Caco-2 (cell line): ENCODE results near the gene CEP55. TPM values are rescaled to one million over a fixed set of nuclear protein-coding genes. Genes with fewer than 3 reads are reported as not detected.

Source experiments
- BruUV-seq: library from RNA; stranded (reverse); fragments of 400-500 nt; replicated peaks from 2 replicates; lab custom pipeline; 2021; lab: Mats Ljungman, UMichigan
- CTCF ChIA-PET: fragments of 300-600 bp; sonication (Branson Sonifier 250); formaldehyde crosslinking; loops from one replicate; lab custom pipeline; 2022; ENCODE audit warnings: antibody characterized with exemption; lab: Charles Lee
- POLR2A ChIA-PET: fragments of 300-600 bp; sonication (Branson Sonifier 250); formaldehyde crosslinking; loops from one replicate; lab custom pipeline; 2022; ENCODE audit warnings: antibody characterized with exemption; lab: Charles Lee
- DNase-seq, 2 experiments: peaks; one replicate each; pipeline versions ENCODE4 v3.0.0 to v3.0.0-alpha.2; 2020 to 2022
- H3K27me3 ChIP-seq: replicated peaks from 2 replicates; pipeline ENCODE4 v1.6.0; 2011; ENCODE audit warnings: low read length; ENCODE audit not compliant: control insufficient read depth, insufficient read depth
- H3K36me3 ChIP-seq: 2 replicates; pipeline ENCODE4 v1.5.1; 2011; ENCODE audit warnings: low read length; ENCODE audit not compliant: control insufficient read depth, insufficient read depth
- H3K4me1 ChIP-seq: fragments of 250-450 bp; sonication (Bioruptor Pico); 2 replicates; pipeline ENCODE4 v1.5.1; 2020; ENCODE audit warnings: mild to moderate bottlenecking
- H3K4me3 ChIP-seq: 2 replicates; pipeline ENCODE4 v1.5.1; 2011; ENCODE audit warnings: low read depth, mild to moderate bottlenecking, control low read depth, low read length
- H3K9me3 ChIP-seq: fragments of 250-450 bp; sonication (Bioruptor Pico); 2 replicates; pipeline ENCODE4 v1.5.1; 2020; ENCODE audit warnings: mild to moderate bottlenecking, moderate library complexity
- H3K27ac Mint-ChIP-seq: one replicate; pipeline ENCODE4 v1.8.0; 2022; ENCODE audit warnings: mixed read lengths; ENCODE audit not compliant: unreplicated experiment
- H3K27me3 Mint-ChIP-seq: one replicate; pipeline ENCODE4 v1.8.0; 2022; ENCODE audit warnings: mixed read lengths; ENCODE audit not compliant: insufficient read depth, unreplicated experiment
- H3K36me3 Mint-ChIP-seq: one replicate; pipeline ENCODE4 v1.8.0; 2022; ENCODE audit warnings: mild to moderate bottlenecking, mixed read lengths; ENCODE audit not compliant: insufficient read depth, unreplicated experiment
- H3K4me1 Mint-ChIP-seq: one replicate; pipeline ENCODE4 v1.8.0; 2022; ENCODE audit warnings: low read depth, mixed read lengths; ENCODE audit not compliant: unreplicated experiment
- H3K4me3 Mint-ChIP-seq: one replicate; pipeline ENCODE4 v1.8.0; 2022; ENCODE audit warnings: mild to moderate bottlenecking, moderate library complexity, mixed read lengths; ENCODE audit not compliant: unreplicated experiment
- H3K9me3 Mint-ChIP-seq: one replicate; pipeline ENCODE4 v1.8.0; 2022; ENCODE audit warnings: mixed read lengths; ENCODE audit not compliant: unreplicated experiment
- intact Hi-C: fragments of 100-400 bp; cut with micrococcal nuclease; formaldehyde crosslinking; loops from one replicate; pipeline ENCODE4 v1.10.0; 2022; ENCODE audit not compliant: unreplicated experiment
- total RNA-seq: library from RNA; stranded (reverse); gene quantifications from 2 replicates; pipeline ENCODE4 v1.2.3, GENCODE V29; 2022
- TF ChIP-seq, protein P1 (sequence below), 2 experiments: fragments of 200-600 bp in 1 of 2; IDR thresholded peaks; 1 replicate in 1 of 2; 2 replicates in 1 of 2; pipeline versions ENCODE4 v1.5.1 to v1.8.0; 2011 to 2022; ENCODE audit warnings: antibody characterized with exemption in 1 of 2, control low read depth in 1 of 2, inconsistent platforms in 1 of 2, low read depth in 1 of 2, low read length in 1 of 2, mild to moderate bottlenecking in 1 of 2, moderate library complexity in 1 of 2; ENCODE audit not compliant: insufficient read depth in 1 of 2, severe bottlenecking in 1 of 2, unreplicated experiment in 1 of 2

Gene CEP55
- total RNA-seq, 1 experiment from 2014 or later, result 65.3 TPM

DNA sequence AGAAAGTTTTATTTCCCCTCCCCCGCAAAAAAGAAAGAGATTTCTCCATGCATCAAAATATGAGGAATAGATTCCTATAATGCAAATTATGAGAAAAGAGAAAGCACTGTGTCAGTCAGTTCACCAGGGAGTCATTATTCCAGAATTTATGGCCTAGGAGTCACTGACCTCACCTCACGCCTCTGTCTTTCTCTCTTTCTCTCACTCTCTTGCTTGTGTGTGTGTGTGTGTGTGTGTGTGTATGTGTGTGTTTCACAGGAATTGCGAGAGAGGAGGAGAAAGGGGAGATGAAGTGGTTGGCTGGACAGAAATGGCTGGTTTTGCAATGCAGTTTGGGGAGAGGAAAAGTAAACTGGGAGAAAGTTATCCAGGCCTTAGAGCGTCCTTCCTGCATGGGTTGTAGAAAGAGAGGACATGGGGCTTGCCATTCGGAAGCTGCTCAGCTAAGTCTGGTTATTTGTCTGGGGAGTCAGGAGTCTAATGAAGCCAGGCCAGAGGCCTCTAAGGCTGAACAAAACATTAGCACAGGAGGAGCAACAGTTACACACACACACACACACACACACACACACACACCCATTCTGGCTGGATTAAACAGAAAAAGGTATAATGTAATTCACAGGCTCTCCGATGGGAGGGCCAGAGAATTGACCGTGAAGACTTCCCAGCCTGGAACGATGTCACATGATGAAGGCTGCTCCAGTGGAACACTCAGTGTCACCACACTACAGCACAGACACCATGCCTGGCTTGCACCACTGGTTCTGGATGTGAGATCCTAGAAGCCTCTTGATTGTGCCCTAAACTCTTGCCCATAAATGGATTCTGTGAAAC, 57.3 kb downstream of the CEP55 start:
- intact Hi-C loops, result loop anchor here (1.0 to 10.0 kb wide), 4 partner anchors 34 to 261 kb away; partner anchors contain the start of gene RBP4
- H3K27me3 Mint-ChIP-seq, result no peaks in the 10 kb centered on the region
- no TSS peak for BruUV-seq
- TF ChIP-seq, protein P1, sequence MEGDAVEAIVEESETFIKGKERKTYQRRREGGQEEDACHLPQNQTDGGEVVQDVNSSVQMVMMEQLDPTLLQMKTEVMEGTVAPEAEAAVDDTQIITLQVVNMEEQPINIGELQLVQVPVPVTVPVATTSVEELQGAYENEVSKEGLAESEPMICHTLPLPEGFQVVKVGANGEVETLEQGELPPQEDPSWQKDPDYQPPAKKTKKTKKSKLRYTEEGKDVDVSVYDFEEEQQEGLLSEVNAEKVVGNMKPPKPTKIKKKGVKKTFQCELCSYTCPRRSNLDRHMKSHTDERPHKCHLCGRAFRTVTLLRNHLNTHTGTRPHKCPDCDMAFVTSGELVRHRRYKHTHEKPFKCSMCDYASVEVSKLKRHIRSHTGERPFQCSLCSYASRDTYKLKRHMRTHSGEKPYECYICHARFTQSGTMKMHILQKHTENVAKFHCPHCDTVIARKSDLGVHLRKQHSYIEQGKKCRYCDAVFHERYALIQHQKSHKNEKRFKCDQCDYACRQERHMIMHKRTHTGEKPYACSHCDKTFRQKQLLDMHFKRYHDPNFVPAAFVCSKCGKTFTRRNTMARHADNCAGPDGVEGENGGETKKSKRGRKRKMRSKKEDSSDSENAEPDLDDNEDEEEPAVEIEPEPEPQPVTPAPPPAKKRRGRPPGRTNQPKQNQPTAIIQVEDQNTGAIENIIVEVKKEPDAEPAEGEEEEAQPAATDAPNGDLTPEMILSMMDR (IDR thresholded peaks at IDR 0.05; ENCODE audit: insufficient read depth in 1 of 2, low read depth in 1 of 2, low read length in 1 of 2, severe bottlenecking in 1 of 2, unreplicated experiment in 1 of 2), result no peak
- POLR2A ChIA-PET, result no interaction called here
- Histone ChIP-seq H3K27me3 (no peaks in the 10 kb centered on the region), H3K9me3 (no peaks in the 10 kb centered on the region), H3K36me3 (no peaks in the 10 kb centered on the region), H3K4me3 (no peak overlapping the region), H3K4me1 (peaks cover 55% of the 10 kb centered on the region)
- DNase-seq, result no peak
- CTCF ChIA-PET, result interaction anchor here (0.6 to 3.5 kb wide), 6 partner anchors 19 to 149 kb away, joined by 3 to 60 read pairs (median 6); partner anchors contain the start of genes CEP55 and FRA10AC1
- peaks cover 35% of the 10 kb centered on the region for H3K4me1 Mint-ChIP-seq
- H3K9me3 Mint-ChIP-seq, result no peaks in the 10 kb centered on the region
- peaks cover 4% of the 10 kb centered on the region for H3K36me3 Mint-ChIP-seq
- H3K4me3 Mint-ChIP-seq, result no peak overlapping the region
- peak overlapping the region; percentile 36 for H3K27ac Mint-ChIP-seq

DNA sequence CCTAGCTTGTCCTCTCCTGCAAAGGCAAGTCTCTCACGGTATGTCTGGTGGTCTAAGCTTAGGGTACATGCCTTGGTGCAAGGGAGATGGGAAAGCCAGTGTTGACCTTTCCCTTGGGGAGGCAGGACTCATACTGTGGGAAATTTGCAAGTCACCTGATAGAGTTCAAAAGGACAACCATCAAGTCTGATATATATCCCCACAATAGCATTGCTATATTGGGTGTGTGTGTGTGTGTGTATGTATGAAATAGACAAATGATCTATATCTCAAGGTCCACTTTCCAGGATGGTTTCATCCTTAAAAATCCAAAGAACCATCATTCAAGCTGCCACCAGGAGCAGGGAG, 57.9 kb downstream of the CEP55 start:
- Mint-ChIP-seq H3K36me3 (no peaks in the 10 kb centered on the region), H3K9me3 (no peaks in the 10 kb centered on the region), H3K4me3 (no peak overlapping the region), H3K27me3 (no peaks in the 10 kb centered on the region), H3K4me1 (peaks cover 32% of the 10 kb centered on the region), H3K27ac (no peak overlapping the region)
- TF ChIP-seq, protein P1 (IDR thresholded peaks at IDR 0.05; ENCODE audit: insufficient read depth in 1 of 2, low read depth in 1 of 2, low read length in 1 of 2, severe bottlenecking in 1 of 2, unreplicated experiment in 1 of 2), result no peak
- CTCF ChIA-PET, result interaction anchor here (0.9 to 3.5 kb wide), 16 partner anchors 9 to 262 kb away, joined by 3 to 60 read pairs (median 4); partner anchors contain the start of genes CEP55 and FRA10AC1
- H3K4me1 ChIP-seq, result peaks cover 50% of the 10 kb centered on the region
- POLR2A ChIA-PET, result interaction anchor here (1.0 kb wide), 1 partner anchor 12 kb away, joined by 4 read pairs; no protein-coding TSS in a partner anchor
- DNase-seq, result no peak
- no peaks in the 10 kb centered on the region for H3K27me3 ChIP-seq
- no TSS peak for BruUV-seq
- H3K9me3 ChIP-seq, result 0 out of 2 replicates have a peak, but pooled peaks cover 1% of the 10 kb centered on the region
- intact Hi-C loops, result loop anchor here (1.0 to 10.0 kb wide), 4 partner anchors 33 to 261 kb away; partner anchors contain the start of gene RBP4
- no peak overlapping the region for H3K4me3 ChIP-seq
- H3K36me3 ChIP-seq, result no peaks in the 10 kb centered on the region

DNA sequence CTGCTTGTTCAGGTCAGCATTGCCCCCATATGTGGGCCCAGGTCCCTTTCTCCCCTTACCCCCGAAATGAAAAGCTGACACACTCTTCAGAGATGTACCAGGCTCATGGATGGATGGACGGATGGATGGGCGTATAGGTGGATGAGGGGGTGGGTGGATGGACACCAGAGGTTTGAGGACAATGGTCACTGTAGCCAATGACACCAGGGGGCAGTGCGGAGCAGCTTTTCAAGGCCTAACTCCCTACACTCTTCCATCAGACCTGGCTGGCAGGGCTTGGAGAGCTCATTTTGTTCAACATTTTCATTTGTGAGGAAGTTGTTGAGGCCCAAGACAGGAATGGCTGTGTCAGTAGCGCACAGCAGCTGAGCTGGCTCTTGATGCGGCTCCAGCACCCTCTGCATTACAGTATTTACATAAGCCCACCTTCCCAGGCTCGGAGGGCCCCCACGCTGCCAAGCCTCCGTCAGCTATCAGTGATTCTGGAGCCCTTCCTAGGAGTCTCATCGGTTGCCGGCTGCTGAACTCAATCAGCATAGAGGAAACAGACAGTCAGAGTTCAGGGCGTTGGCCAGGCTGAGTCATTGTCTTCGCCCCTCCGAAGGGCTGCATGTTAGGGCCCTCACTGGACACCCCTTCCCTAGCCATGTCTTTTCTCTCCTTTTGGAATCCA, 58.5 kb downstream of the CEP55 start:
- intact Hi-C loops, result loop anchor here (1.0 to 10.0 kb wide), 4 partner anchors 32 to 260 kb away; partner anchors contain the start of gene RBP4
- Mint-ChIP-seq H3K4me1 (peaks cover 32% of the 10 kb centered on the region), H3K9me3 (no peaks in the 10 kb centered on the region), H3K4me3 (no peak overlapping the region), H3K27me3 (no peaks in the 10 kb centered on the region), H3K36me3 (no peaks in the 10 kb centered on the region), H3K27ac (peak overlapping the region; percentile 53)
- 0 out of 2 replicates have a peak, but pooled peaks cover 7% of the 10 kb centered on the region for H3K9me3 ChIP-seq
- CTCF ChIA-PET, result interaction anchor here (0.6 to 3.5 kb wide), 19 partner anchors 9 to 261 kb away, joined by 3 to 60 read pairs (median 4); partner anchors contain the start of genes CEP55 and FRA10AC1
- no peak overlapping the region for H3K4me3 ChIP-seq
- no peaks in the 10 kb centered on the region for H3K27me3 ChIP-seq
- peaks cover 43% of the 10 kb centered on the region for H3K4me1 ChIP-seq
- TF ChIP-seq, protein P1 (IDR thresholded peaks at IDR 0.05; ENCODE audit: insufficient read depth in 1 of 2, low read depth in 1 of 2, low read length in 1 of 2, severe bottlenecking in 1 of 2, unreplicated experiment in 1 of 2), result peak; percentile 61 to 89
- no TSS peak for BruUV-seq
- POLR2A ChIA-PET, result interaction anchor here (1.0 kb wide), 1 partner anchor 11 kb away, joined by 4 read pairs; no protein-coding TSS in a partner anchor
- DNase-seq, result peak; percentile 80 to 84
- no peaks in the 10 kb centered on the region for H3K36me3 ChIP-seq
